GM23248 (cell line): Measurements from ENCODE around the gene BNIP5.

Experiments
- EZH2 ChIP-seq: fragments of 200-600 bp; sonication (generic); IDR thresholded peaks from 2 replicates; pipeline ENCODE4 v1.6.1; 2018; ENCODE audit warnings: antibody characterized with exemption, mild to moderate bottlenecking; ENCODE audit not compliant: insufficient read depth, poor library complexity, severe bottlenecking
- EZH2phosphoT487 ChIP-seq: fragments of 200-600 bp; sonication (generic); IDR thresholded peaks from 2 replicates; pipeline ENCODE4 v1.6.1; 2018; ENCODE audit warnings: antibody characterized with exemption, moderate library complexity, mild to moderate bottlenecking, low read depth; ENCODE audit not compliant: insufficient read depth

DNA sequence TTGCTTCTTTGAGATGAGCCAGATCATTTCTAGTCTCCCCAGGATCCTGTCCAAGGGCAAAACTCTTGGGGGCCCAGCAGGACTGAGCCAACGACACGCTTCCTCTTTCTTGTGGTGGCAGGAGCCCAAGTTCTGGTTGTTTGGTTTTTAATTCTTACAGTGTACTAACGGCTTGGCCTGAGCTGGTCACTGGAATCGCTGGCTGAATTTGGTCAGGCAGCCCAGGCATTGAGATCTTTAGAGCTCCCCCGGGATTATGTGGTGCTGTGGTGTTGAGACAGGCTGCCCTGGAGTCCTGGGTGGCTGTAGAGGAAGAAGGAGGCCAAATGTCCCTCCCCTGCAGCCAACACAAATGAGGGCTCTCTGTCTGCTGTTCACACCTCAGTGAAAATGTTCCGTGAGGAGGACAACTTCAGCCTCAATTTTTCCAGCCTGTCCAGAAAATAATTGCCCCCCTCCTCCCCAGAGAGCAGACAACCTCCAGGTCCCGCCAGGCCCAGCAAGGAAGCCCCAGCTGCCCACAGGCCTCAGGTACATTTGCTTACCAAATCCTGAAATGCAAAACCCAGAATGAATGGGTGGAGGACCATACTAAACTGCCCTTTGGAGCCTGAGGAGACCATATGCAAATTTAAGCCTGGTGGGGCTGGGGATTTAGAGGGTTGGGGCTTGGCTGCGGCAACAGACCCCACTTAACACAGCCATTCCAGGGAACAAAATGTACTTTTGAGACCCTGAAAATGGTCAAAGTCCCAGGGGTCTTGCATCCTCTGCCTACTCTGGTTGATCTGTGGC lies 23.6 kb downstream of the BNIP5 start:
- TF ChIP-seq EZH2 (no peak), EZH2phosphoT487 (no peak)
